H1 (cell line): Measurements from ENCODE around the gene HSF5. TPM values are rescaled to one million over a fixed set of nuclear protein-coding genes. Genes with fewer than 3 reads are reported as not detected.

Source experiments
- CTCF ChIA-PET: fragments of 300-600 bp; sonication (Branson Sonifier 250); formaldehyde crosslinking; loops from one replicate; lab custom pipeline; 2021; ENCODE audit not compliant: partially characterized antibody; lab: Charles Lee
- POLR2A ChIA-PET: fragments of 300-600 bp; sonication (Branson Sonifier 250); formaldehyde crosslinking; loops from one replicate; lab custom pipeline; 2021; ENCODE audit warnings: inconsistent platforms; ENCODE audit not compliant: partially characterized antibody; lab: Charles Lee
- DNase-seq, 2 experiments: peaks; one replicate each; pipeline versions ENCODE4 v3.0.0 to v3.0.0-alpha.2; 2010 to 2022; ENCODE audit warnings: low spot score in 2 of 2, low read depth in 1 of 2, mixed read lengths in 1 of 2
- FAIRE-seq: peaks from 2 replicates; lab custom pipeline; 2011; peaks lifted over from hg19 to GRCh38; lab: Jason Lieb, UNC
- H2AFZ ChIP-seq: 2 replicates; pipeline ENCODE4 v1.8.1; 2012; ENCODE audit warnings: low read length, inconsistent platforms
- H2AK5ac ChIP-seq: 2 replicates; pipeline ENCODE4 v1.6.1; 2013; ENCODE audit warnings: low read depth, low read length
- H2BK120ac ChIP-seq: replicated peaks from 2 replicates; pipeline ENCODE3; 2013; ENCODE audit warnings: low read depth, low read length, inconsistent platforms
- H2BK12ac ChIP-seq: 2 replicates; pipeline ENCODE4 v1.6.1; 2013; ENCODE audit warnings: low read depth, low read length
- H2BK15ac ChIP-seq: 2 replicates; pipeline ENCODE4 v1.6.1; 2013; ENCODE audit warnings: low read length
- H2BK20ac ChIP-seq: 2 replicates; pipeline ENCODE4 v1.6.1; 2013; ENCODE audit warnings: low read length
- H2BK5ac ChIP-seq: 2 replicates; pipeline ENCODE4 v1.6.1; 2013; ENCODE audit warnings: low read depth, low read length
- H3K14ac ChIP-seq: 2 replicates; pipeline ENCODE4 v1.6.1; 2013; ENCODE audit warnings: inconsistent platforms; ENCODE audit not compliant: insufficient read length
- H3K18ac ChIP-seq: 2 replicates; pipeline ENCODE4 v1.6.1; 2013; ENCODE audit warnings: low read length; ENCODE audit errors: extremely low read depth
- H3K23ac ChIP-seq: 2 replicates; pipeline ENCODE4 v1.6.1; 2013; ENCODE audit warnings: inconsistent platforms; ENCODE audit not compliant: insufficient read length
- H3K23me2 ChIP-seq: 2 replicates; pipeline ENCODE4 v1.6.1; 2013; ENCODE audit warnings: low read depth, low read length
- H3K27ac ChIP-seq: 2 replicates; pipeline ENCODE4 v1.6.1; 2011; ENCODE audit warnings: low read depth, low read length, inconsistent platforms
- H3K27me3 ChIP-seq, 4 experiments: replicated peaks in 1 of 4; 1 replicate in 1 of 4; 2 replicates in 3 of 4; pipeline versions ENCODE4 v1.6.1 to v1.8.1; 2011 to 2013; ENCODE audit warnings: low read length in 3 of 4, mild to moderate bottlenecking in 3 of 4, inconsistent platforms in 2 of 4, mixed read lengths in 2 of 4, moderate library complexity in 1 of 4; ENCODE audit not compliant: control insufficient read depth in 3 of 4, insufficient read depth in 3 of 4; ENCODE audit errors: extremely low read depth in 1 of 4
- H3K36me3 ChIP-seq, 4 experiments: 2 replicates each; pipeline versions ENCODE4 v1.6.1 to v1.8.1; 2011 to 2013; ENCODE audit warnings: mild to moderate bottlenecking in 4 of 4, low read length in 3 of 4, moderate library complexity in 2 of 4, control low read depth in 1 of 4, inconsistent platforms in 1 of 4; ENCODE audit not compliant: insufficient read depth in 4 of 4, control insufficient read depth in 2 of 4
- H3K4ac ChIP-seq: replicated peaks from 2 replicates; pipeline ENCODE3; 2013; ENCODE audit warnings: low read length, low read depth, mixed read lengths, inconsistent platforms; ENCODE audit not compliant: insufficient read length
- H3K4me1 ChIP-seq, 4 experiments: replicated peaks in 1 of 4; 1 replicate in 1 of 4; 2 replicates in 3 of 4; pipeline versions ENCODE4 v1.6.1 to v1.8.1; 2011 to 2013; ENCODE audit warnings: low read length in 3 of 4, inconsistent platforms in 2 of 4, mixed read lengths in 1 of 4; ENCODE audit not compliant: insufficient read depth in 4 of 4, control insufficient read depth in 3 of 4
- H3K4me2 ChIP-seq, 2 experiments: 2 replicates each; pipeline versions ENCODE4 v1.6.1 to v1.8.1; 2011 to 2013; ENCODE audit warnings: low read depth in 2 of 2, low read length in 2 of 2, control low read depth in 1 of 2, inconsistent platforms in 1 of 2, mild to moderate bottlenecking in 1 of 2; ENCODE audit not compliant: insufficient read depth in 1 of 2
- H3K4me3 ChIP-seq, 4 experiments: fragments of 200-600, 300-600 bp in 1 of 4; sonication (generic), shearing (Covaris generic), sonication (Bioruptor Twin) in 1 of 4; 2 replicates each; pipeline versions ENCODE4 v1.5.1 to v1.8.1; 2011 to 2016; ENCODE audit warnings: low read length in 4 of 4, low read depth in 3 of 4, control low read depth in 2 of 4, inconsistent platforms in 2 of 4, mild to moderate bottlenecking in 2 of 4, mixed read lengths in 1 of 4, moderate library complexity in 1 of 4; ENCODE audit not compliant: insufficient read depth in 2 of 4; ENCODE audit errors: extremely low read depth in 1 of 4
- H3K56ac ChIP-seq: replicated peaks from 2 replicates; pipeline ENCODE3; 2013; ENCODE audit warnings: low read depth, mild to moderate bottlenecking, mixed read lengths, low read length, inconsistent platforms; ENCODE audit not compliant: insufficient read length
- H3K79me1 ChIP-seq: 2 replicates; pipeline ENCODE4 v1.6.1; 2013; ENCODE audit warnings: low read depth, low read length, control low read depth
- H3K79me2 ChIP-seq, 2 experiments: 2 replicates each; pipeline versions ENCODE4 v1.6.1 to v1.8.1; 2012 to 2013; ENCODE audit warnings: low read length in 2 of 2, mild to moderate bottlenecking in 2 of 2, inconsistent platforms in 1 of 2; ENCODE audit not compliant: insufficient read depth in 2 of 2, control insufficient read depth in 1 of 2
- H3K9ac ChIP-seq, 4 experiments: replicated peaks in 1 of 4; 1 replicate in 1 of 4; 2 replicates in 3 of 4; pipeline versions ENCODE4 v1.6.1 to v1.8.1; 2011 to 2013; ENCODE audit warnings: low read depth in 3 of 4, low read length in 3 of 4, control low read depth in 2 of 4, mild to moderate bottlenecking in 2 of 4, moderate library complexity in 2 of 4, inconsistent platforms in 1 of 4; ENCODE audit errors: extremely low read depth in 1 of 4
- H3K9me3 ChIP-seq, 2 experiments: 2 replicates each; pipeline versions ENCODE4 v1.6.1 to v1.8.1; 2012 to 2013; ENCODE audit warnings: mild to moderate bottlenecking in 2 of 2, moderate library complexity in 2 of 2, control low read depth in 1 of 2, inconsistent platforms in 1 of 2, low read depth in 1 of 2, low read length in 1 of 2, mixed read lengths in 1 of 2; ENCODE audit not compliant: insufficient read depth in 2 of 2
- H4K20me1 ChIP-seq, 2 experiments: replicated peaks in 1 of 2; 2 replicates each; pipeline versions ENCODE3 to v1.8.1; 2011 to 2013; ENCODE audit warnings: inconsistent platforms in 2 of 2, low read length in 2 of 2, mild to moderate bottlenecking in 1 of 2; ENCODE audit not compliant: insufficient read depth in 2 of 2, control insufficient read depth in 1 of 2
- H4K5ac ChIP-seq: 2 replicates; pipeline ENCODE4 v1.6.1; 2013; ENCODE audit warnings: low read length, low read depth, mixed read lengths, inconsistent platforms; ENCODE audit not compliant: insufficient read length
- H4K8ac ChIP-seq: 2 replicates; pipeline ENCODE4 v1.8.0; 2013; ENCODE audit warnings: mild to moderate bottlenecking, moderate library complexity, low read length, inconsistent platforms; ENCODE audit not compliant: insufficient read depth; ENCODE audit errors: extremely low read depth
- H4K91ac ChIP-seq: replicated peaks from 2 replicates; pipeline ENCODE3; 2013; ENCODE audit warnings: low read length, mixed read lengths, inconsistent platforms; ENCODE audit not compliant: insufficient read length
- ASH2L ChIP-seq: fragments of 200-600, 300-600 bp; sonication (generic); IDR thresholded peaks from one replicate; pipeline ENCODE4 v1.7.1; 2017; ENCODE audit warnings: low read length
- ATF2 ChIP-seq: IDR thresholded peaks from 2 replicates; pipeline ENCODE4 v1.6.1; 2012; ENCODE audit warnings: low read length, inconsistent platforms
- CREB1 ChIP-seq: IDR thresholded peaks from 2 replicates; pipeline ENCODE4 v1.6.1; 2012; ENCODE audit warnings: inconsistent platforms
- E2F6 ChIP-seq: IDR thresholded peaks from 2 replicates; pipeline ENCODE4 v1.6.1; 2012; ENCODE audit warnings: inconsistent platforms
- POLR2AphosphoS5 ChIP-seq: IDR thresholded peaks from 2 replicates; pipeline ENCODE4 v1.6.1; 2011; ENCODE audit warnings: low read depth, low read length
- RNF2 ChIP-seq: fragments of 200-900, 300-1000 bp; sonication (generic); IDR thresholded peaks from 2 replicates; pipeline ENCODE4 v1.7.1; 2016; ENCODE audit warnings: borderline replicate concordance, low read depth, mild to moderate bottlenecking, antibody characterized with exemption, low read length; ENCODE audit not compliant: poor library complexity, severe bottlenecking; ENCODE audit errors: missing control alignments
- SIN3A ChIP-seq, 2 experiments: IDR thresholded peaks in 1 of 2; conservative IDR thresholded peaks in 1 of 2; 2 replicates each; pipeline ENCODE4 v1.6.1; 2011 to 2012; ENCODE audit warnings: low read length in 2 of 2, improper control_type of control experiment in 1 of 2, low read depth in 1 of 2, mild to moderate bottlenecking in 1 of 2
- SP1 ChIP-seq: IDR thresholded peaks from 2 replicates; pipeline ENCODE4 v1.6.1; 2011; ENCODE audit warnings: low read depth, low read length
- SUZ12 ChIP-seq: fragments of 200-600 bp; sonication (generic); IDR thresholded peaks from 2 replicates; pipeline ENCODE4 v1.6.1; 2012; ENCODE audit warnings: mild to moderate bottlenecking, inconsistent platforms, low read length, moderate library complexity, mixed read lengths
- TAF7 ChIP-seq: optimal IDR thresholded peaks from 2 replicates; pipeline ENCODE3; 2011; ENCODE audit warnings: low read depth, mild to moderate bottlenecking, inconsistent platforms, low read length, moderate library complexity, borderline replicate concordance
- WGBS, 2 experiments: shearing (Covaris generic) in 1 of 2; methylation state at CpG; one replicate each; pipeline versions ENCODE4 v1.1.6 to v1.1.7; 2013 to 2015; ENCODE audit warnings: low lambda C conversion rate in 2 of 2, mixed read lengths in 2 of 2, inconsistent platforms in 1 of 2, low coverage in 1 of 2, missing lambda C conversion rate in 1 of 2; ENCODE audit not compliant: insufficient replicate concordance in 2 of 2, insufficient coverage in 1 of 2, insufficient read length in 1 of 2; ENCODE audit errors: extremely low coverage in 1 of 2, missing lambda C conversion rate in 1 of 2; 5-methylcytosine and 5-hydroxymethylcytosine counted together
- polyA plus RNA-seq, 7 experiments: library from polyadenylated mRNA; depleted of rRNA in 3 of 7; stranded (reverse) in 5 of 7; unstranded in 2 of 7; fragments of >200 nt in 5 of 7; fragments of 200-250 nt in 2 of 7; gene quantifications; 1 replicate in 5 of 7; 2 replicates in 1 of 7; 4 replicates in 1 of 7; pipeline versions ENCODE4 v1.2.1 to v1.2.3, GENCODE V29; 2011 to 2013; ENCODE audit warnings: missing spikeins in 2 of 7, mixed read lengths in 2 of 7
- total RNA-seq: library from RNA; stranded (reverse); fragmentation: NEBNext Ultra II Directional; extraction: Animal tissue kit (Norgen Biotek cat#: 25700); gene quantifications from 2 replicates; pipeline ENCODE4 v1.2.1, GENCODE V29; 2021

HSF5 gene
- total and polyA plus RNA-seq, 2 of the 8 experiments (the other 6 are each of a cell fraction or from before 2014, with no cell fraction given): not detected

GRCh38 chr17:58514770-58515157, 26.6 kb upstream of the HSF5 start:
- peak overlapping the region in 2 of 4 experiments; percentile 0 to 58; a peak in 1 of 7 replicates for H3K9ac ChIP-seq
- H3K56ac ChIP-seq: no peak overlapping the region
- H3K4me1 ChIP-seq: peaks cover 0 to 18% (median 5%) of the 10 kb centered on the region in 4 experiments; a peak in 5 of 7 replicates
- peaks cover 14 to 27% (median 22%) of the 10 kb centered on the region in 4 experiments; a peak in 7 of 8 replicates for H3K36me3 ChIP-seq
- no peak overlapping the region for H4K8ac ChIP-seq
- 0 out of 2 replicates have a peak overlapping the region, but pooled peaks have one; percentile 68 for H2BK12ac ChIP-seq
- peaks cover 0 to 26% of the 10 kb centered on the region in 2 experiments; a peak in 2 of 4 replicates for H3K79me2 ChIP-seq
- peak overlapping the region; percentile 29 to 88 (median 66) for H3K4me3 ChIP-seq
- no peak overlapping the region for H2AFZ ChIP-seq
- no peak overlapping the region for H2BK15ac ChIP-seq
- H3K27me3 ChIP-seq: no peaks in the 10 kb centered on the region
- H4K91ac ChIP-seq: peak overlapping the region; percentile 8
- H3K14ac ChIP-seq: no peak overlapping the region
- H2BK120ac ChIP-seq: no peak overlapping the region
- no peaks in the 10 kb centered on the region for H3K9me3 ChIP-seq
- H4K20me1 ChIP-seq: peaks cover 2% of the 10 kb centered on the region in 2 experiments
- ChIA-PET CTCF (interaction anchor here (0.6 to 1.1 kb wide), 3 partner anchors 56 to 315 kb away, joined by 3 to 4 read pairs (median 3); no protein-coding TSS in a partner anchor), POLR2A (interaction anchor here (0.5 to 2.9 kb wide), 25 partner anchors 9 to 1178 kb away, joined by 3 to 25 read pairs (median 4); partner anchors contain the start of genes HSF5, MKS1 and SUPT4H1)
- H3K4ac ChIP-seq: no peak overlapping the region
- H3K27ac ChIP-seq: no peak overlapping the region; the same call in 1 of the 2 replicates
- H3K23me2 ChIP-seq: peaks cover 15% of the 10 kb centered on the region
- no peak overlapping the region for H2AK5ac ChIP-seq
- H2BK5ac ChIP-seq: peak overlapping the region; percentile 88; the same call in 1 of the 2 replicates
- 15% methylated on average over 8 of the region's 11 CpGs; no CpG with 5 or more reads in 1 of the 2 experiments for WGBS, 2 experiments
- no peak overlapping the region for H2BK20ac ChIP-seq
- peak overlapping the region; percentile 90 for H3K18ac ChIP-seq
- H3K23ac ChIP-seq: no peak overlapping the region
- peak overlapping the region; percentile 52 to 69 for H3K4me2 ChIP-seq
- DNase-seq: no peak
- no peak for FAIRE-seq
- peak overlapping the region; percentile 32 for H4K5ac ChIP-seq
- H3K79me1 ChIP-seq: peaks cover 4% of the 10 kb centered on the region
- TF ChIP-seq ASH2L (peak; percentile 2), TAF7 (peak; percentile 17), POLR2AphosphoS5 (peak; percentile 1; the same call in 1 of the 2 replicates), CREB1 (no peak; the same call in 1 of the 2 replicates), E2F6 (peak; percentile 88), RNF2 (no peak), ATF2 (no peak), SIN3A (conservative IDR thresholded peaks at IDR 0.05 in 1 of 2, IDR thresholded peaks at IDR 0.05 in 1 of 2; ENCODE audit: low read depth in 1 of 2, low read length in 2 of 2) (no peak), SP1 (no peak), SUZ12 (no peak)
